ENCODE measurements around the gene ANKRD9.

ANKRD9 gene

DNA sequence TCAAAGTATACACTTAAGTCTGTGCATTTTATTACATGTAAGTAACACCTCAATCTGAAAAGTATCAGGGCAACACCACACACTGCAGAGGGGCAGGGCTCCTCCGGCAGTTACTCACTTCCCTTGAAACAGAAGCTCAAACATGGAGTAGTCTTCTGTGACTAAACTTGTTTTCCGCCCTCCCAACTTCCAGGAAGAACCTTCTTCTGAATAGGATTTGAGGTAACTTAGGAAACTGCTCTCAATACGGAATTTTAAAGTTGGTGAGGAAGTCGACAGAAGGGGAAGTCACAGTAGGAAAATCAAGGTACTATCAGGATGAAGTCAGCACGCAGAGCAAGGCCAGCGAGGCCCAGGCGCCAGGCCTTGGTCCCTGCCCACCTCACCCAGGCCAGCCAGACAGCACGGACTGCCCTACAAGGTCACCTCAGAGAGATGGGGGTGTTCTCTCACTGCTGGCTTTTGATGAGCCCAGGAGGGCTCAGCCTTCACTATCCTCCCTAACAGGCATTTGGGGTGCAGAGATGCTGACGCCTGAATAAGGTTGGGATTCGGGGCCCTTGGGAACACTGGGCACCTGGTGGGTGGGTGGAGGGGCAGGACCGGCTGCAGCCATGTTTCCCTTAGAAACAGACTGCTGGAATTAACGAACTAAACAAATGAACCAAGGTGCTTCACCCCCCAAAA is 5.8 kb downstream of the ANKRD9 start:
- no peak overlapping the region for H3K4me3 ChIP-seq
- H3K4me1 ChIP-seq: no peaks in the 10 kb centered on the region; the same call in 1 of the 2 replicates
- no peak for DNase-seq (ENCODE audit: low spot score in 2 of 2)
- no peaks in the 10 kb centered on the region for H3K9me3 ChIP-seq
- H3K36me3 ChIP-seq (replicated peaks): peaks cover 4% of the 10 kb centered on the region
- no peaks in the 10 kb centered on the region for H3K27me3 ChIP-seq (ENCODE audit: low read depth)
- in situ Hi-C loops (cut with MboI; ENCODE audit: low sequenced_read_pairs): loop anchor here (25.0 kb wide), 1 partner anchor 541 kb away; the partner anchor contains the start of gene DYNC1H1

DNA sequence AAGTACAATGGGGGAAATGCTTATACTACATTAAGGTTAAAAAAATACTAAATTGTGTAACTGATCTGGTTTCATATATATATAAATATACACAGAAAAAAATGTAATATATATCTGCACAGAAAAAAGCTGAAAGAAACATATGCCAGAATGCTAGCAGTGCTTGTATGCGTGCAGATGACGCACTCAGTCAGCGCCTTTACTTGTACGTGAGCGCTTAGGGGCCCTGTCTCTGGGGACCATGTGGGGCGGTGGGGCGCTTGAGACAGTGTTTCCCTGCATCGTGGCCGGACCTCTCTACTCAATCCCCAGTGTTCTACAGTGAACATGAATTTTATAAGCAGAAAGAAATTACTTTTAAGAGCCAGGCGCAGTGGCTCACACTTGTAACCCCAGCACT is 7.0 kb downstream of the ANKRD9 start:
- Histone ChIP-seq H3K4me3 (no peak overlapping the region), H3K36me3 (replicated peaks) (peaks cover 4% of the 10 kb centered on the region), H3K9me3 (no peaks in the 10 kb centered on the region), H3K27me3 (ENCODE audit: low read depth) (no peaks in the 10 kb centered on the region), H3K4me1 (no peaks in the 10 kb centered on the region)
- DNase-seq (ENCODE audit: low spot score in 2 of 2): no peak
- in situ Hi-C loops (cut with MboI; ENCODE audit: low sequenced_read_pairs): loop anchor here (25.0 kb wide), 1 partner anchor 540 kb away; the partner anchor contains the start of gene DYNC1H1

DNA sequence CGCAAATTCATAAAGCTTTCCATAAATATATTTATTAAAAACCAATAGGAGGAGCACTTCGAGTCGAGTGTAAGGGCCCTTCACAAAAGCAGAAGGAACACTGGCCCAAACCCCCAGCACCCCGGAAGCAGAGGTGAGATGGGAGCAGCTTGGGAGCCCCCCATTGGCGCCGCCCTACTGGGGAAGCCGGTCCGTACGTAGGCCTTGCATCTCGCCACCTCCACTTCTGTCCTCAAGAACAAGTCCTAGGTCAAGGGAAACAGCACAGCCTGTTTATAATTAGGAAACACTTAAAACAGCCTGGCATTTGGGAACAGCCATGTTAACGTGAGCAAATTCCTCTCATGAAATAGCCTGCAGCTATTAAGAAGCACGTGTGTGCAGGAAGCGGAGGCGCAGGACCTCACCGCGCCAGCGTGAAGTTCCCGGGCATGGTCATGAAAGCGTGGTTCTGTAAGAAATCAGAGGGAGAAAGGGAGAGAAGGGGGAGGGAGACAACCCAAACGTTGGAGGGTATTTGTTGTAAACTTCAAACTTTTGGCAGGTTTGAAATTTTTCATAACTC is 7.7 kb downstream of the ANKRD9 start:
- no peaks in the 10 kb centered on the region for H3K9me3 ChIP-seq
- in situ Hi-C loops (cut with MboI; ENCODE audit: low sequenced_read_pairs): loop anchor here (25.0 kb wide), 1 partner anchor 540 kb away; the partner anchor contains the start of gene DYNC1H1
- DNase-seq (ENCODE audit: low spot score in 2 of 2): no peak
- peaks cover 4% of the 10 kb centered on the region for H3K36me3 ChIP-seq (replicated peaks)
- no peaks in the 10 kb centered on the region for H3K4me1 ChIP-seq
- no peaks in the 10 kb centered on the region for H3K27me3 ChIP-seq (ENCODE audit: low read depth)
- H3K4me3 ChIP-seq: no peak overlapping the region

DNA sequence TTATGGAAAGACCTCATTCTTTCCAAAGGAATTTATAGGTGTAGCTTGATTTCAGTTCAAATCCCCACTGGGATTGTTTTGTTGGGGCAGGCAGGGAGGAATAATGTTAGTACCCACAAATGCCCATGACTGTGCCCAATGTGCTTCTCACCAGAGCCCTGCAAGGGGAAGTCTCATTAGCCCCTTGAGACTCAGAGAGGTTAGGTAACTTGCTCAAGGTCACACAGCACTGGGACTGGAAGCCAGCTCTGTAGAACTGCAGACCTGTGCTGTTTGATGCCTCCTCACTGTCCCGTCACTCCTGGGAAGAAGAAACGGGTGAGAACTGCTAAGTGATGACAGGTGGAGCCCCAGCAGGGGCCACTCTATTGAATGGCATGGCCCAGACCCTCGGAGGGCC is 8.9 kb downstream of the ANKRD9 start:
- no peaks in the 10 kb centered on the region for H3K9me3 ChIP-seq
- no peaks in the 10 kb centered on the region for H3K27me3 ChIP-seq (ENCODE audit: low read depth)
- no peak for DNase-seq (ENCODE audit: low spot score in 2 of 2)
- H3K36me3 ChIP-seq (replicated peaks): no peaks in the 10 kb centered on the region
- no peak overlapping the region for H3K4me3 ChIP-seq
- in situ Hi-C loops (cut with MboI; ENCODE audit: low sequenced_read_pairs): loop anchor here (25.0 kb wide), 1 partner anchor 538 kb away; the partner anchor contains the start of gene DYNC1H1
- H3K4me1 ChIP-seq: no peaks in the 10 kb centered on the region

DNA sequence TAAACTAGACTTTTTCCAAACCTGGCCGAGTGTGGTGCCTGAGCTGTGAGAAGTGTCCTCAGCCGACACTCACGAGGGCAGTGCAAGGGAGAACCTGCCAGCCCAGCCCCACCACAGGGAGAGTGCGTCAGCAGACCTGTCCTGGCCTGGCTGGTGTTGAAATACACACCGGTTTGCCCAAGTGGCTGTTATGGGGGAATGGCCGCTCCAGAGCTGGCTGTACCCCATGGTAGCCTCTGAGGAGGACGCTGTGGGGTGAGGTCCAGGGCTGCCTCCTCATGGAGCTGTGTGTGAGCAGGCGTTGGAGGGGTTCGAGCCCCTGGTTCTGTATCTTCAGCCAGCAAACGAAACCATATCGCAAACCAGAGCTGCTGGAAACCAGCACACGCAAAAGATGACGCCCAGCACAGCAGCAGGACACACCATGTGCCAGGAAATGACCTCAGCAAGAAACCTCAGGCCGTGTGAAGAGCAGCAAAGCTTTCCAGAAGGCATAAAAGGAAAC is 9.4 kb downstream of the ANKRD9 start:
- in situ Hi-C loops (cut with MboI; ENCODE audit: low sequenced_read_pairs): loop anchor here (25.0 kb wide), 1 partner anchor 538 kb away; the partner anchor contains the start of gene DYNC1H1
- Histone ChIP-seq H3K27me3 (ENCODE audit: low read depth) (no peaks in the 10 kb centered on the region), H3K9me3 (no peaks in the 10 kb centered on the region), H3K4me3 (no peak overlapping the region), H3K4me1 (no peaks in the 10 kb centered on the region), H3K36me3 (replicated peaks) (no peaks in the 10 kb centered on the region)
- no peak for DNase-seq (ENCODE audit: low spot score in 2 of 2)

DNA sequence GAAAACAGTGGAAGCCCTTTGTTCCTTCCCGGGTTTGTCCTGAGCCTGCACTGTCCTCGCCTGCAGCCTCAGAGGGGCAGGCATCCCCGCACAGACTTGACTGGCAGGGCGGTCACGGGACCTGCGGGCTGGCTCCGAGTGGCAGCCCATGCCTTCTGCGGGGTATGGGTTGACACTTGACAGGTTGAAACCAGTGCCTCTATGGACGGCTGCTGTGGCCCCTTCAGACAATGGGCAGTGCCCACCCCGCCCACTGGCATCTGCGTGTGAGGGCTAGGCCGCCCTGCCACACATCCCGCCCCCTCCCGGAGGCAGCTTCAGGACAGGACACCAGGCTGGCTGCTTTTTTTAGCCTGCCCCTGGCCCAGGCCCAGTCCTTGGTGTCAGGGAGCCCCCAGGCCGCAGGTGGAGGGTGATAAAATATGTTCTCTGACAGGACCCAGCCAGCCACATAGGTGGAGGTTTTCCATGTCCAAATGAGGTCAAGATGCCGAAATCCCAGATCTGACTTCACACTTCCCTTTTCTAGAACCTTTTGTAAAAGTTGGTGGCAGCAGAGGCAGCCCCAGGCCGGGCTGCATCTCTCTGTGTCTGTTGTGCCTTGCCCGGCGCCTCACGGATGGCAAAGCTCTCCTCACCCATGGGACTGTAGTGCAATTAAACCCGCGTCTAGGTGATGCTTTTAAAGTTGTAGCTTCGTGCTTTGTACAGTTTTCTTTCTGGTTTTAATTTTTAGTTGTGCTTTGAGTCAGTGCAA is 10.0 kb downstream of the ANKRD9 start:
- no peak for DNase-seq (ENCODE audit: low spot score in 2 of 2)
- H3K4me1 ChIP-seq: no peaks in the 10 kb centered on the region
- in situ Hi-C loops (cut with MboI; ENCODE audit: low sequenced_read_pairs): loop anchor here (25.0 kb wide), 1 partner anchor 537 kb away; the partner anchor contains the start of gene DYNC1H1
- H3K4me3 ChIP-seq: no peak overlapping the region
- H3K27me3 ChIP-seq (ENCODE audit: low read depth): no peaks in the 10 kb centered on the region
- H3K36me3 ChIP-seq (replicated peaks): no peaks in the 10 kb centered on the region
- H3K9me3 ChIP-seq: no peaks in the 10 kb centered on the region

DNA sequence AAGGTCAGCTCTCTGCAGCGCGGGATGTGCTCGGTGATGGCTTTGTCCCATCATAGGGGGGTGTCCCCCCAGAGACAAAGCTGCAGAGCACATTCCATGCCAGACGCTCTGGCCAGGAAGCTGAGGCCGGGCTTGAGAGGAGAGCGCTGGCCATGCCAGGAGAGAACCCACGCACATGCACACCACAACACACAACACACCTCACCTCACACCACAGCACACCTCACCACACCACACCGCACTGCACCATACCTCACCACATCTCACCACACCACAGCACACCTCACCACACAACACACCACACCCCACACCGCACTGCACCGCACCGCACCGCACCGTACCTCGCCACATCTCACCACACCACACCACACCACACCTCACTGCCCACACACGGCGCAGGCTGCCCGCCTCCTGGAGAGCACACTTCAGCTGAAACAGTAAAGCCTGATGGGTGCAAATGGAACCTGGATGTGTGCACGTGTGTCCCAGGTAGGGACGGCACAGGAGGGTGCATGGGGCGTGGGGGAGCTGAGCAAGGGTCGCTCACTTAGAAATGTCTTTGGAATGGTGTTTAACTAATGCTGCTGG is 10.8 kb downstream of the ANKRD9 start:
- Histone ChIP-seq H3K9me3 (no peaks in the 10 kb centered on the region), H3K36me3 (replicated peaks) (no peaks in the 10 kb centered on the region), H3K4me3 (no peak overlapping the region), H3K4me1 (no peaks in the 10 kb centered on the region), H3K27me3 (ENCODE audit: low read depth) (no peaks in the 10 kb centered on the region)
- DNase-seq (ENCODE audit: low spot score in 2 of 2): no peak
- in situ Hi-C loops (cut with MboI; ENCODE audit: low sequenced_read_pairs): no loop called here

DNA sequence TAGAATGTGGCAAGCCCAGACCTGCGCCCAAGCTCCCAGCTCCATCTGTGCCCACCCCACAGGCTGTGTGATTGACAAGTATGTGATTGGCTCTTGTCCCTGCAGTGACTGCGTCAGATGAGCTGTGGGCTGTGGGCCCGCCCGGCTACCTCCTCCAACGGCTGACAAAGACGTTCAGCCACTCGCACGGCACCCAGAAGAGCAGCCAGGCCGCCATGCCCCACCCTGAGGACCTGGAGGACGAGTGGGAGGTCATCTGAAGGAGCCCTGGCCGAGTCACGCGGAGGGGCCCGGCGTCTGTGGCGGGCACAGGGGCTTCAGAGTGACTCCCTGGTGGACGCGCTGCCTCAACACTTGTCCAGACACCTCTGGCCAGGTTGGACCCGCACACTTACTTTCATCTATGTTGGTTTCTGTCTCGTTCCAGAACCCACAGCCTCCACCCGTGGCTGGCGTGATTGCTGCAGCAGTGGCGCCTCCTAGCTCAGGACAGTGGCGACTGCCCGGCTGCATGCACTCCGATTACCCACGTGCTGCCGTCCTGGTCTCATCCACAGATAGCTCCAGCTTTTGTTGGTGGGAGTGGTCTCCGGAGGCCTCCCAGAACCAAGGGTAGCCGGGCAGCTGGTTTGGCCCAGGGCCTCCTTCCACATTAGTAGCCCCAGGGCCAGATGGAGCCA is 11.4 kb downstream of the ANKRD9 start:
- H3K36me3 ChIP-seq (replicated peaks): no peaks in the 10 kb centered on the region
- DNase-seq (ENCODE audit: low spot score in 2 of 2): no peak
- H3K27me3 ChIP-seq (ENCODE audit: low read depth): no peaks in the 10 kb centered on the region
- no peaks in the 10 kb centered on the region for H3K4me1 ChIP-seq
- H3K9me3 ChIP-seq: no peaks in the 10 kb centered on the region
- in situ Hi-C loops (cut with MboI; ENCODE audit: low sequenced_read_pairs): no loop called here
- H3K4me3 ChIP-seq: no peak overlapping the region

DNA sequence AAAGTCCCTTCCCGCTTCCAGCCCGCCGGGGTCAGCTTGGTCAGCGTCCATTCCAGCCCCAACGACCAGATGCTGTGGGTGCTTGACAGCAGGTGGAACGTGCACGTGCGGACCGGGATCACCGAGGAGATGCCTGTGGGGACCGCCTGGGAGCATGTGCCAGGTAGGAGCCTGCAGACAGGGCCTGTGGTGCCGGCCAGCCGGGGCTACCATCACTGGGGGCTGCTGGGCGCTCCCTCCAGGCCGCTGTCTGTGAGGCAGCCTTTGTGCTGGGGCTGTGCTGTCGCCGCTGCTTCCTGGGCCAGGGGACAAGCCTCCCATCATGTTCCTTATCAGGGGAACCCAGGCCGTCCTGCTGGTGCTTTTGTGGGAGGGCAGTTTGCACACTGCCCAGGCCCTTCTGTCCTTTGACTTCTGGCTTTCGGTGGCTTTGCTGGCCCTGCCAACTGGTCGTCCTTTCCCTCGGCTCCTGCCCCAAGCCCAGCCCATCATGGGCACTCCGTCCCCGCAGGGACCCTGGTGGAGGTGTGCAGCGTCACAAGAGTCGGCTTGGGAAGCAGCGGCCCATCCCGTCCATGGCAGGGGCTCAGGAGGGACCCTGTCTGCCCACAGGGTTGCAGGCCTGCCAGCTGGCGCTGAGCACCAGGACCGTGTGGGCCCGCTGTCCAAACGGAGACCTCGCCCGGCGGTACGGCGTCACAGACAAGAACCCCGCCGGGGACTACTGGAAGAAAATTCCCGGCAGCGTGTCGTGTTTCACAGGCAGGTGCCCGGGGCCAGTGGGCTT is 12.4 kb downstream of the ANKRD9 start:
- DNase-seq (ENCODE audit: low spot score in 2 of 2): no peak
- Histone ChIP-seq H3K9me3 (no peaks in the 10 kb centered on the region), H3K27me3 (ENCODE audit: low read depth) (no peaks in the 10 kb centered on the region), H3K4me1 (no peaks in the 10 kb centered on the region), H3K4me3 (no peak overlapping the region), H3K36me3 (replicated peaks) (no peaks in the 10 kb centered on the region)
- in situ Hi-C loops (cut with MboI; ENCODE audit: low sequenced_read_pairs): no loop called here

DNA sequence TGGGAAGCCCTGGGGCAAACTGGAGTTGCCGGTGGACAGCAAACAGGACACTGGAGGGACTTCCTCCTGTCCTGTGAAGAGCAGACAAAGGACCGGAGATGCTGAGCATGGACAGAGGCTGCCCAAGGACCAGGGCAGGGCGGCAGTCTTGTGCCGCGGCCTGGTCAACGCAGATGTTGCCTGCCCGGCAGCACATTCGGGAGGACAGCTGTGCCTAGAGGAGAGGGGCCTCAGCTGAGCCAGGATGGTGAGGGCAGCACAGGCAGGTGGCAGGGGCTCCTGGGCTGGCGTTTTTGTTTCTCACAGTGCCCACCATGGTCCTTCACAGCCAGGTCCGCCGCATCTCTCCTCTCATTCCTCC is 13.3 kb downstream of the ANKRD9 start:
- no peaks in the 10 kb centered on the region for H3K27me3 ChIP-seq (ENCODE audit: low read depth)
- H3K9me3 ChIP-seq: no peaks in the 10 kb centered on the region
- no peaks in the 10 kb centered on the region for H3K4me1 ChIP-seq
- no peak overlapping the region for H3K4me3 ChIP-seq
- DNase-seq (ENCODE audit: low spot score in 2 of 2): no peak
- in situ Hi-C loops (cut with MboI; ENCODE audit: low sequenced_read_pairs): no loop called here
- no peaks in the 10 kb centered on the region for H3K36me3 ChIP-seq (replicated peaks)

DNA sequence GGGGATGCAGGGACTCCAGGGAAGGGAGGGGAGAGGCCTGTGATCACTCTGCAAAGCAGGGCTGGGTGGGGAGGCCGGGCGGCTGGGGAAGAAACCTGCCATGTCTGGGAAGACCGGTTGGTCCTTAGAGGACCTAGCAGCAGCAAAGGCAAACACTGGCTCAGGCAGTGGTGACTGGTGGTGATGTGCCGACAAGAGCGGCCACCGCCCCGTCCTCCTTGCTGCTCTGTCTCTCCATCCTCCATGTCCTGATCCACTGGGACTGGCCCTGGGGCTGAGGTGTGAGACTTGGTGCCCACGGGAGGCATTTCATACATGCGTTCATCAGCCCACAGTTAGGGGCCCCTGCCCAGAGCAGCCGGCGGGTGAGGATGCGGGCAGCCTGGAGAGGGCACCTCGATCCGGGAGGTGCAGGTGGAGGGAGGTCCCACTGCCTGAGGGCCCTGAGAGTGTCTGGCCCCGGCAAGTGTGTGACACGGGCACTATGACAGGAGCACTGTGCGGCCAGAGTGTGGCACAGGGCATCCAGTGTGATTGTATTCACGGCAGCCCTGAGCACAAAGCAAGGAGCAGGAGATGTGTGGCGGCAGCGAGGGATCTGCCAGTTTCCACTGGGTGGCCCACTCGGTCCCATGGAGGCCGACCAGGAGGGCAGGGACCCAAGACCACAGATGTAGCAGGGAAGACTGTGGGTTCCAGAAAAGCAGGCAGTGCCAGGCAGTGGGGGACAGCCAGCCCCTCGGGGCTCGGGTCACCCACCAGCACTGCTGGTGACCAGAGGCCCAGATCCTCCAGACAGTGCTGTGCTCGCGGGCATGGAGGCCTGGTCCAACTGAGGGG is 13.9 kb downstream of the ANKRD9 start:
- Histone ChIP-seq H3K4me1 (no peaks in the 10 kb centered on the region), H3K9me3 (no peaks in the 10 kb centered on the region), H3K4me3 (no peak overlapping the region), H3K27me3 (ENCODE audit: low read depth) (no peaks in the 10 kb centered on the region), H3K36me3 (replicated peaks) (no peaks in the 10 kb centered on the region)
- in situ Hi-C loops (cut with MboI; ENCODE audit: low sequenced_read_pairs): no loop called here
- no peak for DNase-seq (ENCODE audit: low spot score in 2 of 2)

DNA sequence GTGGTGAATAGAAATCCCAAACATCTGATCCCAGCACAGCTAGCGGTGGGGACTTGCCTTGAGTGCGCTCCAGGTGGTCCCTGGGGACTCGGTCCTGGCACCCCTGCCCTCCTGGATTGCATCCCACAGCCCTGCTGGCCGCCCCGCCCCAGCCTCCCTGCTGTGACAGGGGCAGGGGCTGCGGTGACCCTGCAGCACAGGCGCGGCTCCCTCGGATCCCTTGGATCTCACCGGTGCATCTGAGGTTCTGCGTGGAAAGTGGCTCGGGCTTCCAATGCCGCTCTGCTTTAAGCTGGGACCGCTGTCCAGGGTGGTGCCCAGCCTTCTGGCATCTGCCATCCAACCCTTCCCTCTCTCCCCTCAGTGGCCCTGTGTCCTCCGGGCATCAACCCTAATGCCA is 16.0 kb downstream of the ANKRD9 start:
- no peaks in the 10 kb centered on the region for H3K9me3 ChIP-seq
- in situ Hi-C loops (cut with MboI; ENCODE audit: low sequenced_read_pairs): no loop called here
- no peaks in the 10 kb centered on the region for H3K4me1 ChIP-seq
- H3K27me3 ChIP-seq (ENCODE audit: low read depth): no peaks in the 10 kb centered on the region
- DNase-seq (ENCODE audit: low spot score in 2 of 2): no peak
- H3K4me3 ChIP-seq: no peak overlapping the region
- no peaks in the 10 kb centered on the region for H3K36me3 ChIP-seq (replicated peaks)
